ENCODE results near the gene CTDSP2.

Gene CTDSP2

GRCh38 chr12:57841445-57841844, 5.1 kb downstream of the CTDSP2 start:
- TF ChIP-seq CTCF (IDR thresholded peaks at IDR 0.05) (no peak), ZFX (IDR thresholded peaks at IDR 0.05; ENCODE audit: borderline replicate concordance) (no peak)
- no peak overlapping the region for H3K27ac ChIP-seq

GRCh38 chr12:57840726-57841125, 5.8 kb downstream of the CTDSP2 start:
- no peak overlapping the region for H3K27ac ChIP-seq
- TF ChIP-seq ZFX (IDR thresholded peaks at IDR 0.05; ENCODE audit: borderline replicate concordance), result no peak
- no peak for TF ChIP-seq CTCF (IDR thresholded peaks at IDR 0.05)

- H3K27ac ChIP-seq, result no peak overlapping the region
- TF ChIP-seq CTCF (IDR thresholded peaks at IDR 0.05) (no peak), ZFX (IDR thresholded peaks at IDR 0.05; ENCODE audit: borderline replicate concordance) (no peak)
These were observed 6.5 kb downstream of the CTDSP2 start for GRCh38 chr12:57839996-57840395.

- no peak overlapping the region for H3K27ac ChIP-seq
- TF ChIP-seq CTCF (IDR thresholded peaks at IDR 0.05) (no peak), ZFX (IDR thresholded peaks at IDR 0.05; ENCODE audit: borderline replicate concordance) (no peak)
These were observed 7.8 kb downstream of the CTDSP2 start for GRCh38 chr12:57838594-57839302.

GRCh38 chr12:57837864-57838562, 8.5 kb downstream of the CTDSP2 start:
- H3K27ac ChIP-seq, result no peak overlapping the region
- TF ChIP-seq CTCF (IDR thresholded peaks at IDR 0.05), result no peak
- no peak for TF ChIP-seq ZFX (IDR thresholded peaks at IDR 0.05; ENCODE audit: borderline replicate concordance)

GRCh38 chr12:57836442-57837375, 9.8 kb downstream of the CTDSP2 start:
- no peak for TF ChIP-seq CTCF (IDR thresholded peaks at IDR 0.05)
- no peak for TF ChIP-seq ZFX (IDR thresholded peaks at IDR 0.05; ENCODE audit: borderline replicate concordance)
- no peak overlapping the region for H3K27ac ChIP-seq

Data from 22Rv1 (cell line).